ENCODE data around the gene WDR91.
A peak's percentile ranks its signal among the peaks of the same experiment; 100 is the strongest.
"Not testable (repeated sequence)": the region's sequence is repeated elsewhere in the genome, so short reads cannot be mapped to it uniquely, and the experiment has no call there.

The WDR91 gene

GRCh38 chr7:135232720-135233119, 21.4 kb upstream of the WDR91 start:
- no peak for DNase-seq

GRCh38 chr7:135232087-135232486, 20.8 kb upstream of the WDR91 start:
- no peak for DNase-seq

GRCh38 chr7:135231686-135232085, 20.4 kb upstream of the WDR91 start:
- DNase-seq: no peak

GRCh38 chr7:135224027-135224426, 12.7 kb upstream of the WDR91 start:
- DNase-seq: no peak

- no peak for DNase-seq
These were observed 6.6 kb upstream of the WDR91 start for GRCh38 chr7:135217645-135218509.

GRCh38 chr7:135215698-135216097, 4.4 kb upstream of the WDR91 start:
- DNase-seq: no peak

- DNase-seq: no peak
These were observed 3.9 kb upstream of the WDR91 start for GRCh38 chr7:135215180-135215579.

- DNase-seq: no peak
These were observed 2.5 kb upstream of the WDR91 start for GRCh38 chr7:135213831-135214230.

- not testable (repeated sequence) for DNase-seq
These were observed 790 bp upstream of the WDR91 start for GRCh38 chr7:135211946-135212685.

- peak; percentile 19 for DNase-seq
These were observed 493 bp downstream of the WDR91 start for GRCh38 chr7:135210888-135211178.

GRCh38 chr7:135209225-135209834, 2.0 kb downstream of the WDR91 start:
- DNase-seq: no peak

- DNase-seq: no peak
These were observed 3.1 kb downstream of the WDR91 start for GRCh38 chr7:135208102-135208793.

GRCh38 chr7:135207406-135208101, 3.8 kb downstream of the WDR91 start:
- DNase-seq: no peak

GRCh38 chr7:135206941-135207391, 4.4 kb downstream of the WDR91 start:
- DNase-seq: no peak

GRCh38 chr7:135205850-135206249, 5.5 kb downstream of the WDR91 start:
- no peak for DNase-seq

GRCh38 chr7:135204876-135205275, 6.5 kb downstream of the WDR91 start:
- DNase-seq: no peak

- DNase-seq: no peak
These were observed 7.0 kb downstream of the WDR91 start for GRCh38 chr7:135204341-135204749.

GRCh38 chr7:135201350-135201749, 10.0 kb downstream of the WDR91 start:
- no peak for DNase-seq

- DNase-seq: no peak
These were observed 10.4 kb downstream of the WDR91 start for GRCh38 chr7:135200821-135201331.

GRCh38 chr7:135199439-135199838, 11.9 kb downstream of the WDR91 start:
- no peak for DNase-seq

- DNase-seq: no peak
These were observed 13.2 kb downstream of the WDR91 start for GRCh38 chr7:135197906-135198655.

- no peak for DNase-seq
These were observed 14.0 kb downstream of the WDR91 start for GRCh38 chr7:135197343-135197742.

All from DMS79 (cell line).